Measurements from ENCODE around the gene ABHD17C. TPM values are rescaled to one million over a fixed set of nuclear protein-coding genes. Genes with fewer than 3 reads are reported as not detected.

Gene ABHD17C
- total and polyA plus RNA-seq, 3 donors from 2014 or later: 8.0 to 16.3 (median 10.0) TPM

DNA sequence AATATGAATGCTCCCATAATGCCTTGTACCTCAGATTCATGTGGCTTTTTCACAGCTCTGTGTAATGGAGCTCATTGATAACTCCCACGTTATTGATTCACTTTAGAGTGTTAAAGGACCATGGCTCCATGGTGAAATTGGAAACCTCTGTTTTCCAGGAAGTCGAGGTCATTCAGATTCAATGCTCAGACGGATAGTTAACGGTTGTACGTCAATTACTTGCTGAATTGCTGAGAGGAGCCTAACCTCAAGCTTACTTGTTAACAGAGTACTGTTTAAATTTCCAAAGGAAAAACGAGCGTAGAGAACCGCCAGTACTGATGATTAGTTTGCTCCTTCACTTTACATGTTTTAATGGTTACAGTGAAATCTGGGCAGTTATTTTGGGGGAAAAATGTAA is 11.1 kb downstream of the ABHD17C start:
- TF ChIP-seq POLR2A (IDR thresholded peaks at IDR 0.05): no peak
- Histone ChIP-seq H3K27ac (no peak overlapping the region), H3K9me3 (no peaks in the 10 kb centered on the region), H3K36me3 (ENCODE audit: low read depth, missing control alignments) (no peaks in the 10 kb centered on the region), H3K4me3 (no peak overlapping the region), H3K27me3 (no peaks in the 10 kb centered on the region), H3K4me1 (peaks cover 7% of the 10 kb centered on the region)
- DNase-seq: no peak
- intact Hi-C loops (cut with DNase I; ENCODE audit: low total_unique reads): no loop called here
- 68 to 71% methylated on average over 8 of the region's 8 CpGs for WGBS, 2 donors

DNA sequence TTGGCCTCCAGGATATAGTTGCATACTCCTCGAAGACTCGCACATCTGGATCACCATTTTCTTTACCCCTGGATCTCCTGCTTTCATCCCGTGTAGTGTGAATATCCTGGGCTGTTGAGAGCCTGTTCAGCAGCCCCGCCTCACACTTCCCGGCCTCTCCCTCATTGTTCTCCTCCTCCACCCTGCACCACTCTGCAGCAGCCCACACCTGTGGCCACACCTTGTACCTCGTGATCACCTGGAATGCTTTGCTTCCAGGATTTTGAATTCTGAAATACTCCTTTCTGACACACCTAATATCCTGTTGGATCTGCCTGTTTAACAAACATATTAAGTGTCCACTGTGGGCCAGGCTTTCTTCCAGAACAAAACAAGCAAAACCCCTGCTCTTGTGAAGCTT is 14.4 kb downstream of the ABHD17C start:
- TF ChIP-seq POLR2A (IDR thresholded peaks at IDR 0.05): no peak
- TF ChIP-seq, protein P1, sequence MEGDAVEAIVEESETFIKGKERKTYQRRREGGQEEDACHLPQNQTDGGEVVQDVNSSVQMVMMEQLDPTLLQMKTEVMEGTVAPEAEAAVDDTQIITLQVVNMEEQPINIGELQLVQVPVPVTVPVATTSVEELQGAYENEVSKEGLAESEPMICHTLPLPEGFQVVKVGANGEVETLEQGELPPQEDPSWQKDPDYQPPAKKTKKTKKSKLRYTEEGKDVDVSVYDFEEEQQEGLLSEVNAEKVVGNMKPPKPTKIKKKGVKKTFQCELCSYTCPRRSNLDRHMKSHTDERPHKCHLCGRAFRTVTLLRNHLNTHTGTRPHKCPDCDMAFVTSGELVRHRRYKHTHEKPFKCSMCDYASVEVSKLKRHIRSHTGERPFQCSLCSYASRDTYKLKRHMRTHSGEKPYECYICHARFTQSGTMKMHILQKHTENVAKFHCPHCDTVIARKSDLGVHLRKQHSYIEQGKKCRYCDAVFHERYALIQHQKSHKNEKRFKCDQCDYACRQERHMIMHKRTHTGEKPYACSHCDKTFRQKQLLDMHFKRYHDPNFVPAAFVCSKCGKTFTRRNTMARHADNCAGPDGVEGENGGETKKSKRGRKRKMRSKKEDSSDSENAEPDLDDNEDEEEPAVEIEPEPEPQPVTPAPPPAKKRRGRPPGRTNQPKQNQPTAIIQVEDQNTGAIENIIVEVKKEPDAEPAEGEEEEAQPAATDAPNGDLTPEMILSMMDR (IDR thresholded peaks at IDR 0.05): no peak

DNA sequence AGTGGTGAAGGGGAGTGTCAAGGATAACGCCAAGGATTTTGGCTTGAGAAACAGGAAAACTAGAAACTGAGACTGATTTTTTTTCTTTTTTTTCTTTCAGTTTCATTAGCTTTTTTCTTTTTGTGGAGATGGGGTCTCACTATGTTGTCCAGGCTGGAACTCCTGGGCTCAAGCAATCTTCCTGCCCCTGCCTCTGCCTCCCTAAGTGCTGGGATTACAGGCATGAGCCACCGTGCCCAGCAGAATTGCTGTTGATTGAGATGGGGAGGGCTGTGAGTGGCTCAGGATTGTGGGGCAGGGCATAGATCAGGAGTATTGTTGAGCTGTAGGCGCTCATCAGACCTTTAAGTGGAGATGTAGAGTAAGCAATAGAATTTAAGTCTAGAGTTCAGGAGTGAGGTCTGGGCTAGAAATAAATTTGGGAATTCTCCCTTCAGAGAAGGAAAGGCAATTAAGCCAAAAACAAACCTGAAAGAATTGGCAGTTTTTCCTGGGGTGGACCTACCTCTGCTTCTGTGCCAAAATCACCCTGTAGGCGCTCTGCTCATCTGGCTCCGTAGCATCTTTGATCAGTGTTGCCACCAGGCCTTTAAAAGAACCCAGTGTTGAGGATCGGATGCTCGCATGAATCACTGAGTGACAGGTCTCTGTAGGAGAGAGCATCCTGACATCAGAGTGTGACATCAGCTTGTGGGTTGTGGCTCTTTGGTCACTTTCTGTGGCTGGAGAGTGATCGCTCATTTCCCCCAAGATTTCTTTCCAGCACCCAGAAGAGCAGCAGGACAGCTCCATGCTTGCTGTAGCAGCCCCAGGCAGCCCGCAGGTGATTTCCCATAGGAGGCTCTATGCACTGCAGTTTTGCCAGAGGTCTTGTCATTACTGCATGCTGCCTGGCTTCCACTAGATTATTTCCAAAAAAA is 15.8 kb downstream of the ABHD17C start:
- intact Hi-C loops (cut with DNase I; ENCODE audit: low total_unique reads): no loop called here
- Histone ChIP-seq H3K27me3 (no peaks in the 10 kb centered on the region), H3K9me3 (no peaks in the 10 kb centered on the region), H3K4me3 (no peak overlapping the region), H3K27ac (no peak overlapping the region), H3K36me3 (ENCODE audit: low read depth, missing control alignments) (no peaks in the 10 kb centered on the region), H3K4me1 (no peaks in the 10 kb centered on the region)
- TF ChIP-seq POLR2A (IDR thresholded peaks at IDR 0.05): no peak
- TF ChIP-seq, protein P1 (IDR thresholded peaks at IDR 0.05): no peak
- no peak for DNase-seq
- WGBS, 2 donors: 93 to 94% methylated on average over 9 of the region's 9 CpGs

More for the DNA sequence above, 14.4 kb downstream of the ABHD17C start:
- intact Hi-C loops (cut with DNase I; ENCODE audit: low total_unique reads): no loop called here
- no peak overlapping the region for H3K4me3 ChIP-seq
- H3K36me3 ChIP-seq (ENCODE audit: low read depth, missing control alignments): no peaks in the 10 kb centered on the region
- 87 to 95% methylated on average over 6 of the region's 6 CpGs for WGBS, 2 donors
- no peaks in the 10 kb centered on the region for H3K27me3 ChIP-seq
- no peak overlapping the region for H3K27ac ChIP-seq
- no peaks in the 10 kb centered on the region for H3K4me1 ChIP-seq
- no peaks in the 10 kb centered on the region for H3K9me3 ChIP-seq
- DNase-seq: no peak

DNA sequence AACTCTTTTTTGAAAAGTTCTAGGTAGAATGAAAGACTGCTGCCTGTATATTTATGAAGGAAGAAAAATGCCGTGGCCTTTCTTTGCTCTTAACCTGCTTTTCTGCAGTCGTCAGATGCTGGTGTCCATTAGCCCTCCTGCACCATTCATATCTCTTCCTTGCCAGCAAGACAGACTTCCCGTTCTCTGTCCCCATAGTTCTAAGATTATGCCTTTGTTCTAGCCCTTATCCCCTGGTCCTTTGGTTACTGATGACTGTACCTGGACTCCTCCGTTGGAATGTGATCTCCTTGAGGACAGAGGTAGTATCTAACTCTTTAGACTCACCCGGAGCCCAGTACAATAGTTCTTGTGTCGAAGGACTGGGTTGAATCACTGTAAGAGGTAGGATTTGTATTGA is 16.8 kb downstream of the ABHD17C start:
- 89% methylated on average over 6 of the region's 6 CpGs for WGBS, 2 donors
- Histone ChIP-seq H3K27me3 (no peaks in the 10 kb centered on the region), H3K9me3 (no peaks in the 10 kb centered on the region), H3K27ac (no peak overlapping the region), H3K36me3 (ENCODE audit: low read depth, missing control alignments) (no peaks in the 10 kb centered on the region), H3K4me3 (no peak overlapping the region), H3K4me1 (no peaks in the 10 kb centered on the region)
- TF ChIP-seq POLR2A (IDR thresholded peaks at IDR 0.05): no peak
- TF ChIP-seq, protein P1 (IDR thresholded peaks at IDR 0.05): no peak
- no peak for DNase-seq
- intact Hi-C loops (cut with DNase I; ENCODE audit: low total_unique reads): no loop called here

DNA sequence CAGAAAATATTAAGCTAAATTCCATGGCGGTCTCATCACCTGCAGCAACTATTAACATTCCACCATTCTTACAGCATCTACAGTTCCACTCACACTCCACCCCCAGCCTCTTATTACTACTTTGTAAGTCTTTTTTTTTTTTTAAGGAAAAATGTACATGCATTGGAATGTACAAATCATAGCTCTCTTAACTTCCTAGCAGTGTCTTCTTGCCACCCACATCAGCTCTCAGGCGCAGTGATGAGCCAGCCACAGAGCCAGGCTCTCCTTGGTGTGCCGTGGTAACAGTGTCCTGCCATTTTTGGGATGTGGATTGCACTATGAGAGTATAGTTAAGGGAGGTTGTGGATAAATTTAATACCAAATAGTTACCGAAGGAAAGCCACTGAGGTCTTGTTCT is 17.8 kb downstream of the ABHD17C start:
- H3K4me1 ChIP-seq: no peaks in the 10 kb centered on the region
- no peaks in the 10 kb centered on the region for H3K27me3 ChIP-seq
- 89 to 94% methylated on average over 4 of the region's 4 CpGs for WGBS, 2 donors
- H3K36me3 ChIP-seq (ENCODE audit: low read depth, missing control alignments): no peaks in the 10 kb centered on the region
- DNase-seq: no peak
- no peaks in the 10 kb centered on the region for H3K9me3 ChIP-seq
- intact Hi-C loops (cut with DNase I; ENCODE audit: low total_unique reads): no loop called here
- no peak for TF ChIP-seq POLR2A (IDR thresholded peaks at IDR 0.05)
- TF ChIP-seq, protein P1 (IDR thresholded peaks at IDR 0.05): no peak
- H3K27ac ChIP-seq: no peak overlapping the region
- no peak overlapping the region for H3K4me3 ChIP-seq

Data from testis (tissue), 3 donors.